Measurements from ENCODE around the gene RTN3. TPM values are rescaled to one million over a fixed set of nuclear protein-coding genes. Genes with fewer than 3 reads are reported as not detected.

RTN3 gene
- total and polyA plus RNA-seq, 9 of the 15 experiments (the other 6 are each of a cell fraction or from before 2014, with no cell fraction given): 41.6 to 169 (median 93.5) TPM

DNA sequence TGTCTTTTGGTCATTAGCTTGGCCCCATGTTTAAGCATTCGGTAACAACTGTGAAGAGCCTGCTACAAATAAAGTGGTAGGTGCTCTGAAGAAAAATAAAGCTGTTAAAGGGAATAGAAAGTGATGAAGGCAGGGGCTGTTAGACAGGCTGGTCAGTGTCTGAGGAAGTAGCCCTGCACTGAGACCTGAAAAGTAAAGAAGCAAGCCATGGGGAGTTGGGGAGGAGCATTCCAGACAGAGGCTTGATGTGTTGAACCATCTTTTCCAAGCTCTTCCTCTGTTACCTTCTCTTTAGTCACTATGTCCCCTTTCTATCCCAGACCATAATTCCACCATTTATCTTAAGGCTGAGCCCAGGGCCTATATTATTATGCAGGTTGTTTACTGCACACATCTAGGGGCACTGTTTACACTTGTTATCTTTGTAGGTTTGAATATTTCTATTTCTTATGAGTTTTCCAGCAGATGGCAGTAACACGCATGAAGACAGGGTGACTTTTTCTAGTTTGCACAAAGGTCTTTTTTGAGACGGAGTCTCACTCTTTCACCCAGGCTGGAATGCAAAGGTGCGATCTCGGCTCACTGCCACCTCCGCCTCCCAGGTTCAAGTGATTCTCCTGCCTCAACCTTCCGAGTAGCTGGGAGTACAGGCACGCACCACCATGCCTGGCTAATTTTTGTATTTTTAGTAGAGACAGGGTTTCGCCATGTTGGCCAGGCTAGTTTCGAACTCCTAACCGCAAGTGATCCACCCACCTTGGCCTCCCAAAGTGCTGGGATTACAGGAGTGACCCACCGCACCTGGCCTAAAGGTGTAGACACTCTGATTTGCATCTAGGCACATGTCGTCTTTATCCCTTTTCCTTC lies 64.2 kb downstream of the RTN3 start (continued):
- TF ChIP-seq ZFX (CRISPR knock-in tag; IDR thresholded peaks at IDR 0.05): no peak
- peak; percentile 68 to 76 for TF ChIP-seq FOXK2 (conservative IDR thresholded peaks at IDR 0.05 in 1 of 2, IDR thresholded peaks at IDR 0.05 in 1 of 2; ENCODE audit: low read depth in 2 of 2)
- no peak for TF ChIP-seq SMARCC2 (IDR thresholded peaks at IDR 0.05; ENCODE audit: low read depth)
- no peak for TF ChIP-seq MEIS2 (IDR thresholded peaks at IDR 0.05; ENCODE audit: partially characterized antibody)
- no peak for TF ChIP-seq GABPA (tag; conservative IDR thresholded peaks at IDR 0.05; ENCODE audit: low read depth)
- TF ChIP-seq SMAD1 (IDR thresholded peaks at IDR 0.05; ENCODE audit: low read depth, low read length, partially characterized antibody): no peak
- TF ChIP-seq ZNF232 (CRISPR knock-in tag; IDR thresholded peaks at IDR 0.05): no peak
- no peak for TF ChIP-seq ZNF699 (CRISPR knock-in tag; IDR thresholded peaks at IDR 0.05; ENCODE audit: insufficient replicate concordance)
- no peak for TF ChIP-seq WHSC1 (IDR thresholded peaks at IDR 0.05; ENCODE audit: low read length)
- TF ChIP-seq HDAC2 (IDR thresholded peaks at IDR 0.05): 0 out of 2 replicates have a peak, but pooled peaks have one; percentile 10
- TF ChIP-seq RB1 (IDR thresholded peaks at IDR 0.05; ENCODE audit: low read depth): no peak
- 0 out of 2 replicates have a peak, but pooled peaks have one; percentile 20 for TF ChIP-seq EP400 (IDR thresholded peaks at IDR 0.05)
- TF ChIP-seq TGIF2 (CRISPR knock-in tag; IDR thresholded peaks at IDR 0.05): no peak
- no peak for TF ChIP-seq LCOR (CRISPR knock-in tag; IDR thresholded peaks at IDR 0.05)
- 0 out of 2 replicates have a peak, but pooled peaks have one; percentile 5 for TF ChIP-seq L3MBTL2 (IDR thresholded peaks at IDR 0.05)
- no peak for TF ChIP-seq KDM4B (IDR thresholded peaks at IDR 0.05; ENCODE audit: borderline replicate concordance in 2 of 2, low read depth in 1 of 2)
- no peak for TF ChIP-seq PCBP2 (IDR thresholded peaks at IDR 0.05; ENCODE audit: low read depth, low read length, poor library complexity, severe bottlenecking)
- TF ChIP-seq ZNF57 (CRISPR knock-in tag; IDR thresholded peaks at IDR 0.05): no peak
- TF ChIP-seq, protein P1, sequence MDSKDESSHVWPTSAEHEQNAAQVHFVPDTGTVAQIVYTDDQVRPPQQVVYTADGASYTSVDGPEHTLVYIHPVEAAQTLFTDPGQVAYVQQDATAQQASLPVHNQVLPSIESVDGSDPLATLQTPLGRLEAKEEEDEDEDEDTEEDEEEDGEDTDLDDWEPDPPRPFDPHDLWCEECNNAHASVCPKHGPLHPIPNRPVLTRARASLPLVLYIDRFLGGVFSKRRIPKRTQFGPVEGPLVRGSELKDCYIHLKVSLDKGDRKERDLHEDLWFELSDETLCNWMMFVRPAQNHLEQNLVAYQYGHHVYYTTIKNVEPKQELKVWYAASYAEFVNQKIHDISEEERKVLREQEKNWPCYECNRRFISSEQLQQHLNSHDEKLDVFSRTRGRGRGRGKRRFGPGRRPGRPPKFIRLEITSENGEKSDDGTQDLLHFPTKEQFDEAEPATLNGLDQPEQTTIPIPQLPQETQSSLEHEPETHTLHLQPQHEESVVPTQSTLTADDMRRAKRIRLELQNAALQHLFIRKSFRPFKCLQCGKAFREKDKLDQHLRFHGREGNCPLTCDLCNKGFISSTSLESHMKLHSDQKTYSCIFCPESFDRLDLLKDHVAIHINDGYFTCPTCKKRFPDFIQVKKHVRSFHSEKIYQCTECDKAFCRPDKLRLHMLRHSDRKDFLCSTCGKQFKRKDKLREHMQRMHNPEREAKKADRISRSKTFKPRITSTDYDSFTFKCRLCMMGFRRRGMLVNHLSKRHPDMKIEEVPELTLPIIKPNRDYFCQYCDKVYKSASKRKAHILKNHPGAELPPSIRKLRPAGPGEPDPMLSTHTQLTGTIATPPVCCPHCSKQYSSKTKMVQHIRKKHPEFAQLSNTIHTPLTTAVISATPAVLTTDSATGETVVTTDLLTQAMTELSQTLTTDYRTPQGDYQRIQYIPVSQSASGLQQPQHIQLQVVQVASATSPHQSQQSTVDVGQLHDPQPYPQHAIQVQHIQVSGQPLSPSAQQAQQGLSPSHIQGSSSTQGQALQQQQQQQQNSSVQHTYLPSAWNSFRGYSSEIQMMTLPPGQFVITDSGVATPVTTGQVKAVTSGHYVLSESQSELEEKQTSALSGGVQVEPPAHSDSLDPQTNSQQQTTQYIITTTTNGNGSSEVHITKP (IDR thresholded peaks at IDR 0.05; ENCODE audit: partially characterized antibody): no peak
- TF ChIP-seq, protein P2, sequence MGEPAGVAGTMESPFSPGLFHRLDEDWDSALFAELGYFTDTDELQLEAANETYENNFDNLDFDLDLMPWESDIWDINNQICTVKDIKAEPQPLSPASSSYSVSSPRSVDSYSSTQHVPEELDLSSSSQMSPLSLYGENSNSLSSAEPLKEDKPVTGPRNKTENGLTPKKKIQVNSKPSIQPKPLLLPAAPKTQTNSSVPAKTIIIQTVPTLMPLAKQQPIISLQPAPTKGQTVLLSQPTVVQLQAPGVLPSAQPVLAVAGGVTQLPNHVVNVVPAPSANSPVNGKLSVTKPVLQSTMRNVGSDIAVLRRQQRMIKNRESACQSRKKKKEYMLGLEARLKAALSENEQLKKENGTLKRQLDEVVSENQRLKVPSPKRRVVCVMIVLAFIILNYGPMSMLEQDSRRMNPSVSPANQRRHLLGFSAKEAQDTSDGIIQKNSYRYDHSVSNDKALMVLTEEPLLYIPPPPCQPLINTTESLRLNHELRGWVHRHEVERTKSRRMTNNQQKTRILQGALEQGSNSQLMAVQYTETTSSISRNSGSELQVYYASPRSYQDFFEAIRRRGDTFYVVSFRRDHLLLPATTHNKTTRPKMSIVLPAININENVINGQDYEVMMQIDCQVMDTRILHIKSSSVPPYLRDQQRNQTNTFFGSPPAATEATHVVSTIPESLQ (CRISPR knock-in tag; IDR thresholded peaks at IDR 0.05): no peak

Data from K562 (cell line).